GM12878 (cell line): Measurements from ENCODE around the gene GREM1. TPM values are rescaled to one million over a fixed set of nuclear protein-coding genes. Genes with fewer than 3 reads are reported as not detected.

Experiments
- ATAC-seq: fragments of 200-7000 bp; cut with Tn5 transposase; 3 replicates; pipeline ENCODE4 v1.9.1; 2020; ENCODE audit warnings: mild to moderate bottlenecking, moderate library complexity
- BruUV-seq: library from RNA; stranded (reverse); fragments of 400-500 nt; replicated peaks from 2 replicates; lab custom pipeline; 2021; lab: Mats Ljungman, UMichigan
- CTCF ChIA-PET: fragments of 300-600 bp; sonication (Branson Sonifier 250); formaldehyde crosslinking; extraction: SDS; loops from one replicate; lab custom pipeline; 2021; ENCODE audit warnings: inconsistent platforms; lab: Yijun Ruan, JAX
- POLR2A ChIA-PET: fragments of 350-600 bp; formaldehyde crosslinking; extraction: SDS; loops from one replicate; lab custom pipeline; 2021; ENCODE audit warnings: inconsistent platforms; lab: Charles Lee
- RAD21 ChIA-PET: fragments of 300-600 bp; sonication (Branson Sonifier 250); formaldehyde crosslinking; loops from one replicate; lab custom pipeline; 2023; ENCODE audit warnings: antibody characterized with exemption; ENCODE audit not compliant: unreplicated experiment; lab: Charles Lee
- SMC1A ChIA-PET: fragments of 300-600 bp; sonication (Branson Sonifier 250); formaldehyde crosslinking; loops from one replicate; lab custom pipeline; 2023; ENCODE audit not compliant: unreplicated experiment, uncharacterized antibody; lab: Charles Lee
- DNase-seq: peaks from one replicate; pipeline ENCODE4 v3.0.0-alpha.2; 2011; ENCODE audit warnings: low read depth, low spot score
- FAIRE-seq: peaks from 3 replicates; lab custom pipeline; 2011; peaks lifted over from hg19 to GRCh38; lab: Jason Lieb, UNC
- H2AFZ ChIP-seq: 2 replicates; pipeline ENCODE4 v1.6.0; 2011; ENCODE audit warnings: low read depth, low read length, control low read depth; ENCODE audit not compliant: control insufficient read depth
- H3K27ac ChIP-seq: 2 replicates; pipeline ENCODE4 v1.5.1; 2011; ENCODE audit warnings: control low read depth; ENCODE audit not compliant: control insufficient read depth, insufficient read depth
- H3K27me3 ChIP-seq, 2 experiments: replicated peaks in 1 of 2; 2 replicates each; pipeline versions ENCODE4 v1.6.0 to v1.6.1; 2011; ENCODE audit warnings: low read length in 1 of 2; ENCODE audit not compliant: control insufficient read depth in 2 of 2, insufficient read depth in 2 of 2
- H3K36me3 ChIP-seq, 2 experiments: 2 replicates each; pipeline ENCODE4 v1.5.1; 2011; ENCODE audit warnings: low read length in 1 of 2; ENCODE audit not compliant: control insufficient read depth in 2 of 2, insufficient read depth in 2 of 2
- H3K4me1 ChIP-seq: 2 replicates; pipeline ENCODE4 v1.6.1; 2011; ENCODE audit warnings: mild to moderate bottlenecking, low read length, moderate library complexity, mixed read lengths; ENCODE audit not compliant: control insufficient read depth, insufficient read depth
- H3K4me2 ChIP-seq: 2 replicates; pipeline ENCODE4 v1.6.0; 2011; ENCODE audit warnings: control low read depth; ENCODE audit not compliant: control insufficient read depth, insufficient read depth
- H3K4me3 ChIP-seq: fragments of 200-600 bp; sonication (generic); 2 replicates; pipeline ENCODE4 v1.5.1; 2016
- H3K79me2 ChIP-seq: 2 replicates; pipeline ENCODE4 v1.6.0; 2011; ENCODE audit warnings: low read length; ENCODE audit not compliant: control insufficient read depth, insufficient read depth
- H3K9ac ChIP-seq: 2 replicates; pipeline ENCODE4 v1.8.0; 2011; ENCODE audit warnings: low read length, control low read depth, mixed read lengths; ENCODE audit not compliant: control insufficient read depth, insufficient read depth
- H3K9me3 ChIP-seq: replicated peaks from 3 replicates; pipeline ENCODE4 v1.5.1; 2011; ENCODE audit warnings: mild to moderate bottlenecking, low read length; ENCODE audit not compliant: control insufficient read depth, insufficient read depth
- H4K20me1 ChIP-seq: 2 replicates; pipeline ENCODE4 v1.6.0; 2011; ENCODE audit not compliant: control insufficient read depth, insufficient read depth
- CHD4 ChIP-seq: fragments of 200-600 bp; sonication (generic); IDR thresholded peaks from 2 replicates; pipeline ENCODE4 v1.6.1; 2016; ENCODE audit warnings: mild to moderate bottlenecking
- EP300 ChIP-seq, 2 experiments: fragments of 150-350 bp in 1 of 2; IDR thresholded peaks; 2 replicates each; pipeline ENCODE4 v1.6.1; 2011 to 2012; ENCODE audit warnings: low read depth in 2 of 2, low read length in 2 of 2, borderline replicate concordance in 1 of 2, improper control_type of control experiment in 1 of 2, inconsistent platforms in 1 of 2; ENCODE audit not compliant: control insufficient read depth in 1 of 2
- ESRRA ChIP-seq: IDR thresholded peaks from 2 replicates; pipeline ENCODE4 v1.6.1; 2012; ENCODE audit warnings: mild to moderate bottlenecking, low read length, improper control_type of control experiment
- NR2F1 ChIP-seq: fragments of 450-650 bp; conservative IDR thresholded peaks from 2 replicates; pipeline ENCODE4 v1.6.1; 2017; ENCODE audit warnings: mild to moderate bottlenecking
- POLR2AphosphoS2 ChIP-seq: IDR thresholded peaks from 2 replicates; pipeline ENCODE4 v1.6.1; 2011; ENCODE audit warnings: low read depth, mild to moderate bottlenecking, low read length, improper control_type of control experiment, moderate library complexity
- POU2F2 ChIP-seq: IDR thresholded peaks from 3 replicates; pipeline ENCODE4 v1.6.1; 2011; ENCODE audit warnings: low read depth, mild to moderate bottlenecking, low read length, borderline replicate concordance
- TCF7 ChIP-seq: IDR thresholded peaks from 2 replicates; pipeline ENCODE4 v1.6.1; 2014; ENCODE audit warnings: antibody characterized with exemption, borderline replicate concordance
- WGBS: methylation state at CpG from one replicate; pipeline ENCODE4 v1.1.6; 2016; ENCODE audit warnings: low lambda C conversion rate; ENCODE audit not compliant: insufficient replicate concordance, insufficient coverage; ENCODE audit errors: missing lambda C conversion rate; 5-methylcytosine and 5-hydroxymethylcytosine counted together
- in situ Hi-C: fragments of 300-500 bp; cut with MboI; formaldehyde crosslinking; loops from 9 replicates; pipeline ENCODE4 v1.14.3; 2018; ENCODE audit warnings: mixed read lengths
- intact Hi-C: fragments of 100-400 bp; cut with micrococcal nuclease; formaldehyde crosslinking; loops from one replicate; pipeline ENCODE4 v1.14.2; 2022; ENCODE audit not compliant: unreplicated experiment
- polyA plus RNA-seq, 11 experiments: library from polyadenylated mRNA; depleted of rRNA in 4 of 11; unstranded in 6 of 11; stranded (reverse) in 5 of 11; fragments of >200 nt; fragmentation: Nextera tagmentation in 4 of 11; fragmentation: Illumina TruSeq in 1 of 11; extraction: Ambion mirVana in 4 of 11; extraction: Trizol in 1 of 11; gene quantifications; 1 replicate in 1 of 11; 2 replicates in 10 of 11; pipeline versions ENCODE4 v1.2.1 to v1.2.3, GENCODE V29; 2011 to 2016; ENCODE audit warnings: inconsistent platforms in 2 of 11, missing spikeins in 2 of 11, low read depth in 1 of 11
- total RNA-seq, 4 experiments: library from RNA; depleted of rRNA in 3 of 4; stranded (reverse); fragments of >200 nt in 3 of 4; fragmentation: Illumina TruSeq in 1 of 4; extraction: Trizol in 1 of 4; gene quantifications; 2 replicates each; pipeline versions ENCODE4 v1.2.1 to v1.2.3, GENCODE V29; 2013 to 2021

The GREM1 gene
- total and polyA plus RNA-seq, 10 of the 15 experiments (the other 5 are each of a cell fraction or from before 2014, with no cell fraction given), result 0.08 to 0.36 (median 0.08) TPM; not detected in 7

- TF ChIP-seq ESRRA (no peak), NR2F1 (no peak)
These were observed 42.3 kb upstream of the GREM1 start (continued) for GRCh38 chr15:32675466-32675865.

- no peak overlapping the region for H3K4me2 ChIP-seq
- 70% methylated on average over 2 of the region's 2 CpGs for WGBS
- intact Hi-C loops (no loop called here), in situ Hi-C loops (no loop called here)
- SMC1A ChIA-PET, result interaction anchor here (0.7 to 1.2 kb wide), 2 partner anchors 167 to 345 kb away, joined by 3 read pairs; no protein-coding TSS in a partner anchor
- FAIRE-seq (no peak), DNase-seq (no peak), ATAC-seq (no peak)
- CTCF ChIA-PET, result interaction anchor here (1.3 to 3.7 kb wide), 2 partner anchors 13 to 260 kb away, joined by 3 to 16 read pairs; no protein-coding TSS in a partner anchor
- no peaks in the 10 kb centered on the region for H4K20me1 ChIP-seq
- no peaks in the 10 kb centered on the region for H3K36me3 ChIP-seq
- H3K27ac ChIP-seq, result no peak overlapping the region
- H3K9ac ChIP-seq, result no peak overlapping the region
- H3K4me3 ChIP-seq, result no peak overlapping the region
- BruUV-seq, result no TSS peak
- no peaks in the 10 kb centered on the region for H3K4me1 ChIP-seq
- no peak overlapping the region for H2AFZ ChIP-seq
- H3K79me2 ChIP-seq, result no peaks in the 10 kb centered on the region
- POLR2A ChIA-PET, result no interaction called here
- TF ChIP-seq TCF7 (no peak), CHD4 (no peak), POLR2AphosphoS2 (no peak), EP300 (IDR thresholded peaks at IDR 0.05; ENCODE audit: borderline replicate concordance in 1 of 2, control insufficient read depth in 1 of 2, low read depth in 2 of 2, low read length in 2 of 2) (no peak), POU2F2 (no peak), ESRRA (no peak)
- RAD21 ChIA-PET, result interaction anchor here (1.0 kb wide), 1 partner anchor 318 kb away, joined by 3 read pairs; no protein-coding TSS in a partner anchor
- H3K9me3 ChIP-seq, result no peaks in the 10 kb centered on the region
- H3K27me3 ChIP-seq, result peaks cover 0 to 2% of the 10 kb centered on the region in 2 experiments; a peak in 1 of 4 replicates
These were observed 41.6 kb upstream of the GREM1 start for GRCh38 chr15:32676169-32676568.
